GM12878 (cell line): ENCODE results near the gene CCDC88A. TPM values are rescaled to one million over a fixed set of nuclear protein-coding genes. Genes with fewer than 3 reads are reported as not detected.

Source experiments
- ATAC-seq: fragments of 200-7000 bp; cut with Tn5 transposase; 3 replicates; pipeline ENCODE4 v1.9.1; 2020; ENCODE audit warnings: mild to moderate bottlenecking, moderate library complexity
- BruUV-seq: library from RNA; stranded (reverse); fragments of 400-500 nt; replicated peaks from 2 replicates; lab custom pipeline; 2021; lab: Mats Ljungman, UMichigan
- CTCF ChIA-PET: fragments of 300-600 bp; sonication (Branson Sonifier 250); formaldehyde crosslinking; extraction: SDS; loops from one replicate; lab custom pipeline; 2021; ENCODE audit warnings: inconsistent platforms; lab: Yijun Ruan, JAX
- POLR2A ChIA-PET: fragments of 350-600 bp; formaldehyde crosslinking; extraction: SDS; loops from one replicate; lab custom pipeline; 2021; ENCODE audit warnings: inconsistent platforms; lab: Charles Lee
- RAD21 ChIA-PET: fragments of 300-600 bp; sonication (Branson Sonifier 250); formaldehyde crosslinking; loops from one replicate; lab custom pipeline; 2023; ENCODE audit warnings: antibody characterized with exemption; ENCODE audit not compliant: unreplicated experiment; lab: Charles Lee
- SMC1A ChIA-PET: fragments of 300-600 bp; sonication (Branson Sonifier 250); formaldehyde crosslinking; loops from one replicate; lab custom pipeline; 2023; ENCODE audit not compliant: unreplicated experiment, uncharacterized antibody; lab: Charles Lee
- DNase-seq: peaks from one replicate; pipeline ENCODE4 v3.0.0-alpha.2; 2011; ENCODE audit warnings: low read depth, low spot score
- FAIRE-seq: peaks from 3 replicates; lab custom pipeline; 2011; peaks lifted over from hg19 to GRCh38; lab: Jason Lieb, UNC
- H2AFZ ChIP-seq: 2 replicates; pipeline ENCODE4 v1.6.0; 2011; ENCODE audit warnings: low read depth, low read length, control low read depth; ENCODE audit not compliant: control insufficient read depth
- H3K27ac ChIP-seq: 2 replicates; pipeline ENCODE4 v1.5.1; 2011; ENCODE audit warnings: control low read depth; ENCODE audit not compliant: control insufficient read depth, insufficient read depth
- H3K27me3 ChIP-seq, 2 experiments: replicated peaks in 1 of 2; 2 replicates each; pipeline versions ENCODE4 v1.6.0 to v1.6.1; 2011; ENCODE audit warnings: low read length in 1 of 2; ENCODE audit not compliant: control insufficient read depth in 2 of 2, insufficient read depth in 2 of 2
- H3K36me3 ChIP-seq, 2 experiments: 2 replicates each; pipeline ENCODE4 v1.5.1; 2011; ENCODE audit warnings: low read length in 1 of 2; ENCODE audit not compliant: control insufficient read depth in 2 of 2, insufficient read depth in 2 of 2
- H3K4me1 ChIP-seq: 2 replicates; pipeline ENCODE4 v1.6.1; 2011; ENCODE audit warnings: mild to moderate bottlenecking, low read length, moderate library complexity, mixed read lengths; ENCODE audit not compliant: control insufficient read depth, insufficient read depth
- H3K4me2 ChIP-seq: 2 replicates; pipeline ENCODE4 v1.6.0; 2011; ENCODE audit warnings: control low read depth; ENCODE audit not compliant: control insufficient read depth, insufficient read depth
- H3K4me3 ChIP-seq: fragments of 200-600 bp; sonication (generic); 2 replicates; pipeline ENCODE4 v1.5.1; 2016
- H3K79me2 ChIP-seq: 2 replicates; pipeline ENCODE4 v1.6.0; 2011; ENCODE audit warnings: low read length; ENCODE audit not compliant: control insufficient read depth, insufficient read depth
- H3K9ac ChIP-seq: 2 replicates; pipeline ENCODE4 v1.8.0; 2011; ENCODE audit warnings: low read length, control low read depth, mixed read lengths; ENCODE audit not compliant: control insufficient read depth, insufficient read depth
- H3K9me3 ChIP-seq: replicated peaks from 3 replicates; pipeline ENCODE4 v1.5.1; 2011; ENCODE audit warnings: mild to moderate bottlenecking, low read length; ENCODE audit not compliant: control insufficient read depth, insufficient read depth
- H4K20me1 ChIP-seq: 2 replicates; pipeline ENCODE4 v1.6.0; 2011; ENCODE audit not compliant: control insufficient read depth, insufficient read depth
- BACH1 ChIP-seq: fragments of 450-650 bp; IDR thresholded peaks from 2 replicates; pipeline ENCODE4 v1.6.1; 2017; ENCODE audit warnings: mild to moderate bottlenecking, borderline replicate concordance
- CBFB ChIP-seq: IDR thresholded peaks from 2 replicates; pipeline ENCODE4 v1.6.1; 2016; ENCODE audit warnings: antibody characterized with exemption, low read depth
- CEBPB ChIP-seq, 2 experiments: fragments of 150-350 bp in 1 of 2; IDR thresholded peaks; 2 replicates each; pipeline ENCODE4 v1.6.1; 2012 to 2014; ENCODE audit warnings: low read depth in 2 of 2, low read length in 2 of 2, borderline replicate concordance in 1 of 2, inconsistent platforms in 1 of 2
- CHD1 ChIP-seq: IDR thresholded peaks from 2 replicates; pipeline ENCODE4 v1.6.1; 2012; ENCODE audit warnings: low read depth, low read length, improper control_type of control experiment
- CHD2 ChIP-seq: IDR thresholded peaks from 2 replicates; pipeline ENCODE4 v1.6.1; 2011; ENCODE audit warnings: low read depth, low read length, improper control_type of control experiment, borderline replicate concordance
- E2F8 ChIP-seq: fragments of 450-650 bp; IDR thresholded peaks from 2 replicates; pipeline ENCODE4 v1.6.1; 2018; ENCODE audit warnings: mild to moderate bottlenecking, low read depth, moderate library complexity; ENCODE audit not compliant: partially characterized antibody
- ESRRA ChIP-seq: IDR thresholded peaks from 2 replicates; pipeline ENCODE4 v1.6.1; 2012; ENCODE audit warnings: mild to moderate bottlenecking, low read length, improper control_type of control experiment
- FOS ChIP-seq: IDR thresholded peaks from 3 replicates; pipeline ENCODE4 v1.6.1; 2011; ENCODE audit warnings: borderline replicate concordance; ENCODE audit not compliant: insufficient read length; ENCODE audit errors: extremely low read depth
- NBN ChIP-seq: fragments of 450-650 bp; IDR thresholded peaks from 2 replicates; pipeline ENCODE4 v1.6.1; 2016
- NFYA ChIP-seq: IDR thresholded peaks from 2 replicates; pipeline ENCODE4 v1.6.1; 2011; ENCODE audit warnings: low read depth, mild to moderate bottlenecking, low read length, improper control_type of control experiment, borderline replicate concordance
- SKIL ChIP-seq: fragments of 450-650 bp; IDR thresholded peaks from 2 replicates; pipeline ENCODE4 v1.6.1; 2017; ENCODE audit warnings: mild to moderate bottlenecking, low read depth, inconsistent platforms; ENCODE audit not compliant: poor library complexity, severe bottlenecking
- WGBS: methylation state at CpG from one replicate; pipeline ENCODE4 v1.1.6; 2016; ENCODE audit warnings: low lambda C conversion rate; ENCODE audit not compliant: insufficient replicate concordance, insufficient coverage; ENCODE audit errors: missing lambda C conversion rate; 5-methylcytosine and 5-hydroxymethylcytosine counted together
- in situ Hi-C: fragments of 300-500 bp; cut with MboI; formaldehyde crosslinking; loops from 9 replicates; pipeline ENCODE4 v1.14.3; 2018; ENCODE audit warnings: mixed read lengths
- intact Hi-C: fragments of 100-400 bp; cut with micrococcal nuclease; formaldehyde crosslinking; loops from one replicate; pipeline ENCODE4 v1.14.2; 2022; ENCODE audit not compliant: unreplicated experiment
- polyA plus RNA-seq, 11 experiments: library from polyadenylated mRNA; depleted of rRNA in 4 of 11; unstranded in 6 of 11; stranded (reverse) in 5 of 11; fragments of >200 nt; fragmentation: Nextera tagmentation in 4 of 11; fragmentation: Illumina TruSeq in 1 of 11; extraction: Ambion mirVana in 4 of 11; extraction: Trizol in 1 of 11; gene quantifications; 1 replicate in 1 of 11; 2 replicates in 10 of 11; pipeline versions ENCODE4 v1.2.1 to v1.2.3, GENCODE V29; 2011 to 2016; ENCODE audit warnings: inconsistent platforms in 2 of 11, missing spikeins in 2 of 11, low read depth in 1 of 11
- total RNA-seq, 4 experiments: library from RNA; depleted of rRNA in 3 of 4; stranded (reverse); fragments of >200 nt in 3 of 4; fragmentation: Illumina TruSeq in 1 of 4; extraction: Trizol in 1 of 4; gene quantifications; 2 replicates each; pipeline versions ENCODE4 v1.2.1 to v1.2.3, GENCODE V29; 2013 to 2021

The CCDC88A gene
- total and polyA plus RNA-seq, 10 of the 15 experiments (the other 5 are each of a cell fraction or from before 2014, with no cell fraction given): 1.8 to 71.6 (median 45.9) TPM

- intact Hi-C loops (no loop called here), in situ Hi-C loops (no loop called here)
- ChIA-PET CTCF (interaction anchor here (1.3 kb wide), 1 partner anchor 9 kb away, joined by 4 read pairs; no protein-coding TSS in a partner anchor), RAD21 (no interaction called here), SMC1A (interaction anchor here (0.8 to 1.9 kb wide), 3 partner anchors 9 to 12 kb away, joined by 3 to 5 read pairs (median 4); no protein-coding TSS in a partner anchor), POLR2A (no interaction called here)
- TF ChIP-seq CHD1: no peak
- DNase-seq (no peak), FAIRE-seq (no peak), ATAC-seq (no peak)
- Histone ChIP-seq H3K9me3 (no peaks in the 10 kb centered on the region), H3K9ac (no peak overlapping the region), H3K79me2 (no peaks in the 10 kb centered on the region), H3K27ac (no peak overlapping the region), H3K4me3 (no peak overlapping the region), H3K4me2 (no peak overlapping the region), H2AFZ (no peak overlapping the region), H3K36me3 (no peaks in the 10 kb centered on the region; a peak in 1 of 4 replicates), H3K27me3 (no peaks in the 10 kb centered on the region), H4K20me1 (no peaks in the 10 kb centered on the region), H3K4me1 (peaks cover 18% of the 10 kb centered on the region)
- WGBS: 97% methylated on average over 1 of the region's 1 CpG
- BruUV-seq: no TSS peak
Measured at GRCh38 chr2:55301277-55301676, 118.4 kb downstream of the CCDC88A start.

- FAIRE-seq: peak; percentile 49
- BruUV-seq: TSS peak; percentile 45
- RAD21 ChIA-PET: no interaction called here
- TF ChIP-seq FOS (no peak), ESRRA (no peak), CHD2 (no peak), SKIL (peak; percentile 41), E2F8 (no peak), CBFB (peak; percentile 56; the same call in 1 of the 2 replicates), CEBPB (IDR thresholded peaks at IDR 0.05; ENCODE audit: borderline replicate concordance in 1 of 2, low read depth in 2 of 2, low read length in 2 of 2) (peak in 1 of 2 experiments; percentile 26; a peak in 1 of 4 replicates), NBN (no peak), BACH1 (no peak), NFYA (no peak)
Measured at GRCh38 chr2:55296393-55296792, 123.3 kb downstream of the CCDC88A start.

More at GRCh38 chr2:55296393-55296792, 123.3 kb downstream of the CCDC88A start:
- Histone ChIP-seq H3K9ac (no peak overlapping the region), H3K9me3 (no peaks in the 10 kb centered on the region), H3K79me2 (no peaks in the 10 kb centered on the region), H2AFZ (no peak overlapping the region), H3K27ac (no peak overlapping the region), H3K36me3 (peaks cover 4 to 5% of the 10 kb centered on the region in 2 experiments), H3K27me3 (no peaks in the 10 kb centered on the region), H4K20me1 (no peaks in the 10 kb centered on the region), H3K4me1 (peaks cover 7% of the 10 kb centered on the region; the same call in 1 of the 2 replicates), H3K4me2 (no peak overlapping the region), H3K4me3 (no peak overlapping the region)
- POLR2A ChIA-PET: no interaction called here
- DNase-seq (peak; percentile 43), ATAC-seq (peak; percentile 83)
- SMC1A ChIA-PET: no interaction called here
- CTCF ChIA-PET: no interaction called here
- in situ Hi-C loops: no loop called here
- intact Hi-C loops: no loop called here
